GM19467 (cell line): Measurements from ENCODE around the gene HSPG2.

Source experiments
- ATAC-seq: cut with Tn5 transposase; IDR thresholded peaks from one replicate; pipeline ENCODE4 v1.9.1; 2021; ENCODE audit warnings: mild to moderate bottlenecking, moderate library complexity; ENCODE audit not compliant: unreplicated experiment

Gene HSPG2

DNA sequence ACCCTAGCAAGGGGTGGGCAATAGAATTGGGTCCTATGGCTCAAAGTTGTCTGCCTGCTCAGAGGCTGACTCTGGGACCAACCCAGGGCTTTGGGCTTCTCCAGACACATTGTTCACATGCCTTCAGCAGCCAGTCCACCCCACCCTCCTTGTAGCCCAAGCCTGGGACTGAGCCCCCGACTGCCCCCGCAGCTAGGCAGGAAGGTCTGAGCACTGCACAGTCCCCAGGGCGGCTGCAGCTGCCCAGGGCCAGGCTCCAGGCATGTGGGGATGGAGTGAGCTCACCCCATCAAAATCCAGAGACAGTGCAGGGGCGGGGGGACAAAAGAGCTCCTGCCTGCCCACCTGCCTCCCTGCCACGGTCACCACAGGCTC, 35.6 kb downstream of the HSPG2 start:
- ATAC-seq: no peak

DNA sequence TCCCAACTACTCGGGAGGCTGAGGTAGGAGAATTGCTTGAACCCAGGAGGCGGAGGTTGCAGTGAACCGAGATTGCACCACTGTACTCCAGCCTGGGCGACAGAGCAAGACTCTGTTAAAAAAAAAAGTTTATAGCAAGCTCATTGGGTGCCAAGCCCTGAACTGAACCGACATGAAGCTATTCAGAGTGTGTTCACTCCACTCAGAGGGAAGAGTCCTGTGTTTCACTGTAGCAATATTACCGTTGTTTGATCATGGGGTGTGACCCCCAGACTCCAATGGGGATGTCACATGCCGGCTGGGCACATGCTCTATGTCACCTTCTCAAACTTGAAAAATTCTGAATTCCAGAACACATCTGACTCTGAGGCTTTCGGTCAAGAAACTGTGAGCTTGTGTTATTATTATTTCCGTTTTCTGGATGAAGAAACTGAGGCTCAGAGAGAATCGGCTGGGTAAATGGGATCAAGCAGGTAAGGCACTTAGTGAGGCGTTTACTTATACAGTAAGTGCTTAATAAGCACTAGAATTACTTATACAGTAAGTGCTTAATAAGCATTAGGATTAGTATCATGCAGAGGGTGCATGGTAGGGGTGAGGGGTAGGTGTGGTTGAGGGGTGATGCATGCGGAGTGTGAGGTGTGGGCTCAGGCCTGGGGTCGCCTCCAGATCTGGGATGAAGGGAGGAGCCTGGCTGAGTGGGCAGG, 36.2 kb downstream of the HSPG2 start:
- ATAC-seq: no peak

DNA sequence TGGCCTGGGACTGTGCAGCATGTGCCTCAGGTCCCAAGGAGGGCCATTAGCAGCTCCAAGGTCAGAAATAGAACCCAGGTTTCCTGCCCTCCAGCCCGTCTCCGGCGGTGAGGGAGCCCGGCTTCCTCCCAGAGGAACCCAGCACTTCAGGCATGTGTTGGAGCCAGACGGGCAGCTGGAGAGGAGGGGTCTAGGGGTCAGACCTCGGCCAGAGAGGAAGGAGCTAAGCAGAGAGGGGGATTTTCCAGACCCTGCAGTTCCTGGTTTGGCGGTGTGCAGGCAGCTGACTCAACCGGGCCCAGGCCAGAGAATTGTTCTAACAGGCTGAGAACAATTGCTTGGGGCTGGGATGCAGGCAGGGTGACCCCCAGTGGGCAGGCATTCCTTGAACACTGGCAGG, 37.1 kb downstream of the HSPG2 start:
- ATAC-seq: no peak

DNA sequence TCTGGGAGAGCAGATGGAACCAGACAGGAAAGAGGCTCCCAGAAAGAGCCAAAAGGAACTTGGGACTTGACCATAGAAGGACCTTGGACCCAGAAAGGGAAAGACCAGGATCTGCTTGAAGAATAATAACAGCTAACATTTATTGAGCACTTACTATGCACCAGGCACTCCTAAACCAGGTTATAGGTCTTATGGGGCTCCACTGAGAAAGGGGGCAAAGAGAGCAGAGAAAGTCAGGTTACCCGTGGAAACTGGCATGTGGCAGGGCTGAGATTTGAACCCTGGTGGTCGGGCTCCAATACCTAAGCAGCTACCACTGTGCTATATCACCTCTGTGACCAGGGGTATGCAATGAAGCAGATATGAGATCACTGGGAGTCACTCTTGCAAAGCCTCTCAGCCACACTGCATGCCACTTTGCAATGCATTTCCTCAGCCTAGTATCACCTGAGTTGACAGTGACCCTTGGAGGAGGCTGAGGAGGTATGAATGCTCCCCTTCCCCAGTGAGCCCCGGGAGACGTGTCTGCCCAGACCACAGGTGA, 37.8 kb downstream of the HSPG2 start:
- ATAC-seq: no peak

DNA sequence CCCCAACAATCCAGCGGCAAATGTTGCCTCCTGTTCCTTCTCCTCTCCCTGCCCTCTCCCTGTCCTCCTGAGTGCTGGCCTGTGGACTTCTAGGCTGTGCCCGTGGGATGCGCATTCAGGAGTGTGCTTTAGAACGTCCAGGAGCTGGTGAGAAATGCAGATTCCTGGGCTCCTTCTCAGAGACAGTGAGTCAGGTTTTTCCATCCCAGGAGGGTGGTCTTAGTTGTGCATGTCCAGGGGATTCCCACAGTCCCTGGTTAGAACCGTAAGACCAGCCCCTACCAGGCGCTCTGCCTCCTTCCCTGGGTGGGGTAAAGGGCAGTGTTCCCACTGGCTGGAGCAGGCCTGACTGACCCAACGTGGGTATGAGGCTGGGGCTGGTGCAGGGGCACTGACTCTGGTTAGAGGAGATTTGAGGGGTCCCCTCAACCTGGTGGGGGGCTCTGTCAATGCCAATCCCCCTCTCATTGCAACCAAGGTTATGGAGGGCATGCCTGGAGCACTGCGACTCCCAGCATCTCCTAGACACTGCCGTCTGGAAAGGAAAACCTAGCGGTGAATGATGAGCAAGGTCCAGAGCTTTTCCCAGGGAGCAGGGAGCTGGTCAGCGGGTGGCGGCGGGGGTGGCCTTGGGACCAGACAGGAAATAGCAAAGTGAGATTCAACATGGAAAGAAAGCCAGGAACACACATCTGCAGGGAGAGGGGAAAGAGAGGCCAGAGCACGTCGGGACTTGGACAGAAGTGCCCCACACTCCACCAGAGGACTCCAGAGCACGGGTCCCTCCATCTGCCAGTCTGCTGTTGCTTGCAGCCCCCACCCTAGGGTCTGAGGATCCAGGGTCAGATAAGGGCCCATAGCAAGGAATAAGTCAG, 38.5 kb downstream of the HSPG2 start:
- ATAC-seq: no peak

DNA sequence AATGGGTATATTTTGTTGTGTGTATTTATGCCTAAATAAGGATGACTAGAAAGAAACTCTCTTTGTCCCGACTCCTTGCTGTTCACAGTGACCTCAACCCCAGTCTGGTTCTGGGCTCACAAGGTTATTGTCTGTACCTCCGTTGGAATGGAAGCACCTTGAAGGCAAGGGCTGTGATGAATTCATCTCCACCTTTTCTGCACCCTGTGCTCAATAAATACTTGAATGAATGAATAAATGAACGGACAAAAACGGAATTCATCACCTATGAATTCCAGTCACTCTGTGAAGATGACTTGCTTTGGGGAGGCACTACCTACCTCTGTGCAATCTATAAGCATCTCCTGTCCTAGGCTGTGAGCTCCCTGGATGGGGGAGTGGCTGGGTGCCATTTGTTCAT, 39.3 kb downstream of the HSPG2 start:
- no peak for ATAC-seq

DNA sequence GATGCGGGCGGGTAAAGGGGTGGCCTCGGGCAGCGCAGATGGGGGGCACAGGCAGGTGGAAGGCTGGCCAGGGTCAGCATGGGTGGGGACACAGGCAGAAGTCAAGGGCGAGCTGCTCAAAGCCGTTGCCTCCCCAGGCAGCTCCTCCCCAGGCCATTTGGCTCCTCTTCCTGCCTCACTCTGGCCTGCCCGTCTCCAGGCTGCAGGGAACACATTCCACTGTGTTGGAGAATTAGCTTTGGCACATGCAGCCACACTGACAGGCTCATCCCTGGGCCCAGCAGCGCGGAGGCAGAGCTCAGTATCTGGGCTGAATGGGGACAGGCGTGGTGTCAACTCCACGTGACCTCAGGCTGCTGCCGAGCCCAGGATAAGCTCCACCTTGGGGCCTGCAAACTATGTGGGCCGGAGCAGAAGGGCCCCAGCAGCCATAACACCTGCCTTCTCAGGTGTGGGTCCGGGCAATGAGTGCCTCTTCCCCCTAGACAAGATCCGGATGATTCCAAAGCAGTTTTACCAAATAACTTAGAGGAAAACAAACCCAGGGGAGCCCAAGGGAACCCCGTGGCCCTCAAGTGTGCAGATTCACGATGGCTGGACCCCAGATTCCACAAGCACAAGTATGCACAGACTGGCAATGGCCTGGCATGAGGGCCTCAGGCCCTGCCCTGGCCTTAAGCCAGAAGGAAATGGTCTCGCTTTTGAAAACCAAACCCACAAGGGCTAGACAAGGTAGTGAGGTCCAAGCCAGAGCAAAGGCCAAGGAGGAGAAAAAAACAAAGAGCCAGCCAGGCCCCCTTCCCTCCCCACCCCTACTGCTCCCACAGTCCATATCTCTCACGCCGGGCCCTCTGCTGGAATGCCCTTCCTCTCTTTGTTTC, 40.2 kb downstream of the HSPG2 start:
- ATAC-seq: no peak

DNA sequence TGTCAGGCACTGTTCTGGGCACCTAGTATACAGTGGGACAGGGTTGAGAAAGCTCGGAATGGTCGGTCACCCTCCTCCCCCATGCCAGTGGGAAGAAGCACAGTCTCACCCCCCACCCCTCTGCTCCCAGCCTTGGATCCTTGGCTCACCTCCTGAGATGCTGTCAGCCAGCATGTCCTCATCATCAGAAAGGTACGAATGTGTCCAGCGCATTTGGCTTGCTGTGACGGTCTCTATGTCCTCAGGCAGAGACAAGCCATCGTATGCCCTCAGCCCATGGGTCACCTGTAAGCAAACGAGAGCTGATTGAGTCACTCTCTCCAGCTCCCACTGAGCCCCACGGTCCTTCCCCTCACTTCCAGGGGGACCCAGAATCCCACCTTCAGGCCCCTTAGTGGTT, 41.1 kb downstream of the HSPG2 start:
- ATAC-seq: no peak

DNA sequence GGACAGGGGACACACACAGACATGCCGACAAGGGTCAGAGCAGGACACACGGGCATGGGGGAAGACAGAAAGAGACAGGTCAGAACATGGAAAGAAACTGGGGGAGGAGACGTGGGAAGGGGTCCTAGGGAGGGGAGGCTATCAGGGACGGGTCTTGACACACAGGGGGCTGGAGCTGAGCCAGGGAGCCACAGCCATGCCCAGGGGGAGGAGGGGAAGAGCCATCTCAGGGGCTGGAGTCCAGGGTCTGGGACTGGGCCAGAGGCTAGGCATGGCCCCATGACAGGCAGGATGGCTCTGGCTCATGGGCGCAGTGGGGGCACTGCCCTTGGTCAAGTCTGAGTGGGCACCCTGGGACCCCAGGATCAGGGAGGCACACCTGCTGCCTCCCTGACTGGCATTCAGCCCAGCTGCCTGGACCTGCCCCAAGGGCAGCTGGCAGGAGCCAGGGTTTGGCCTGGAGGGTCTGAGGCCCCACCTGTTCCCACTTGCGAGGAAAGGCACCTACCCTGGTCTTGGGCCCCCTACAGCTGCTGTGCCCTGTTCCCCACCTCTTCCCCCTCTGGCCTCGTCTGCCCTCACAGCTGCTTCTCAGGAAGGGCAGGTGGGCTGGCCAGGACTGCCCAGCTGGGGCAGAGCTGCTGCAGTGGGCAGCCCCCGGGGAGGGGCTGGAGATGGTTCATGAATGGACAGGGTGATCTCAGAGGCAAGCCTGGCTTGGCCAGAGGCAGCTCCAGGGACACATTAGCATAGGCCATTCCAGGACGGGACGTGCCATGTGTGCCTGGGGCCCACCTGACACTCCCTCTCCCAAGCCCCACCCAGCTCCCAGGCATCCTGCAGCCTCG, 42.9 kb downstream of the HSPG2 start:
- no peak for ATAC-seq

DNA sequence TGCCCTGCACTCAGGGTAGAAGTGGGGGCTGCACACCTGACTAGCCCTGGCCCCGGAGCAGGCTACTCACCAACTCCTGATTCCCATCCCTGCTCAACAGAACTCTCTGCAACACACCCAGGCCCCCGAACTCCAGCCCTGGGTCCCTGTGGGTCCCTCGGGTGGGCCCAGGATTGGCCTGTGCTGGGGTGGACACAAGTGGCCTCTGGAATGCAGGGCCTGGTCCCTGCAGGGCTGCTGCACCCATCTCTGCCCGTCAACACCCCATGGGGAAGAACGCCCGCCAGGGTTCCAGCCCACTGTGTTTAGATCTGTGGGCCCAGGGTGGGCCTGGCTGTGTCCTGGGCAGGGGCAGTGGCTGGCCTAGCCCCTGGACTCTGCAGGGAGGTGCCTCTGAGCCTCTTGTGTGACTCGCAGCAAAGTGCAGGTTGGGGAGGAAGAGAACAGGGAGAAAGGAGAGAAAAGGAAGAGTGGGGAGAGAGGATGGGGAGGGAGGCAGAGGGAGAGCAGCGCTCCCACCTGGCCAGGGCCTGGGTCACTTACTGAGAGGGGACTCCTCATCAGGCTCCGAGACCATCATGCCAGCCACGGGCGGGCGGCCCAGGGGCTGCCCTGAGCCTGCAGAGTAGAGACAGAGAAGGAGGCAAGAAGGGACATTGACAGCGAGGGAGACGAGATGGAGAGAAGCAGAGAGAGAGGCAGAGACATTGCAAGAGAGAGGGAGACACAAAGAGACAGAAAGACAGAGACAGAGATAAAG, 43.9 kb downstream of the HSPG2 start:
- ATAC-seq: no peak

DNA sequence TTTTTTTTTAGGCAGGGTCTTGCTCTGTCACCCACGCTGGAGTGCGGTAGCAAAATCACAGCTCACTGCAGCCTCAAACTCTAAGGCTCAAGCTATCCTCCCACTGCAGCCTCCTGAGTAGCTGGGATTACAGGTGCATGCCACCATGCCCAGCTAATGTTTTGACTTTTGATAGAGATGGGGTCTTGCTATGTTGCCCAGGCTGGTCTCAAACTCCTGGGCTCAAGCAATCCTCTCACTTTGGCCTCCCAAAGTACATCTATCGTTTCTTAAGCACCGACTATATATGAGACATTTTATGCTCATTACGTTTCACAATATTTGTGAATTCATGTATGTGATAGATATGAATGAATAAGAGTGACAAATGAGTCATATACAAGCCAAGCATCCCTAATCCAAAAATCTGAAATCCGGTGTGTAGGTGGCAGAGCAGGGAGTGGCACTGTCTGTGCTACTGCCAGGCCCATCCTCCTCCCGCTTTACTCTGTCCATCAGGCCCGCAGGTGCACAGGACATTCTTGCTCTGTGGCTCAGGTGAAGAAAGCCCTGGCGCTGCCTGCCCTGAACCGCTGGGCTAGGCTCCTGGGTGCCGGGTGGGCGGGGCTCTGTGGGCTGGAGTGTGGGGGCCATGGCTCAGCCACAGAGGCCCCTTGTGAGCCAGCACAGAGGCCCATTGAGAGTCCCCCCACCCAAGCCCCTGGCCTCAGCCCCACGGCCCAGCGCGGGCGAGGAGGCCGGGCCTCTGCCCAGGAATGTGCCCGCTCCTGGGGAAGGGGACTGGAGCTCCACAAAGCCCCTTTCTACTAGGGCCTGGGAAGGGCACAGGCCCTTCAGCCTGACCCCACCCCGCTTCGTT, 45.3 kb downstream of the HSPG2 start:
- no peak for ATAC-seq

DNA sequence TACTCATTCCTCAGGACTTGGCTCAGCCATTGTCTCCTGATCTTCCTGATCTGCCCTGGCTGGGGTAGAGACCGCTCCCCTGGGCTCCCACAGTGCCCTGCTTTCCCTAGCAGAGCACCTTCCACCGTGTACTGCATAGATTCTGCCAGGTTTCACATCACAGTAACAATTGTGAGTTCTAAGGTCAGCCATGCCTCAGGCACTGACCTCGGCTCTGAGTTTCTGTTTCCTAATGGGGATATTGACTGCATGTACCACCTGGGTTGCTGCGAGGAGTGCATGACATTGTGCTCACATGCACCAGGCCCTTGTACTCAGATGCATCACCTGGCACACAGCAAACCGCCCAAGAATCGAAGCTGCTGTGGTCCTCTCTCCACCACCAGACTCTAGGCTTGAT, 46.0 kb downstream of the HSPG2 start:
- ATAC-seq: no peak

DNA sequence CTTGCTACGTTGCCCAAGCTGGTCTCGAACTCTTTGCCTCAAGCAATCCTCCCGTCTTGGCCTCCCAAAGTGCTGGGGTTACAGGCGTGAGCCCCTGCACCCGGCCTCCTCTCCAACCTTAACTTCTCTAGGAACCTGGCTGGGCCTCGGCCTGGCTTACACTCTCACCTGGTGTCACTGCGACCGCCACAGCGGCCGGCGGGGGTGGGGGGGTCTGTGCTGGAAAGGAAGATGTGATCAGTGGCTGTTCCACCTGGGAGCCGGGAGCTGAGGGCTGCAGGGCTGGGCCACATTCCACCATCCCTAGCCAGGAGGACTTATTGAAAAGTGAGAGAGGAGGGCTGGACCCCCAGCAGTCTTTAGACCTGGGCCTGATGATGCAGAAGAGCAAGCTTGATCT, 48.6 kb downstream of the HSPG2 start:
- no peak for ATAC-seq

DNA sequence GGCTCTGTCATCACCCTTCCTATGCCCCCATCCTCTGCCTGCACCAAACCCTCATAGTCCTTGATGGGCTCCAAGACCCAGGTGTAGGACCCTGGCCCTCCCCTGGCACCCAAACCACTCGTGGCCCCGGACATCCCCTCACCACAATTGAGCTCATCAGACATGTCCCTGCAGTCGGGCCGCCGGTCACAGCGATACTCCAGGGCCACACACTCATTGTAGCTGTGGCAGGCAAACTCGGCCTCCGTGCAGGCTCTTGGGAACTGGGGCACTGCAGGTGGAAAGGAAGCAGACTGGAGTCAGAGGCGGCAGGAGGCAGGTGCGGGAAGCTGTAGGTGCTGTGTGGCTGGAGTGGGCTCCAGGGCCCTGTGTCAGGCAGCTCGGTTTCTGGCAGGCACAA, 49.3 kb downstream of the HSPG2 start:
- ATAC-seq: no peak

DNA sequence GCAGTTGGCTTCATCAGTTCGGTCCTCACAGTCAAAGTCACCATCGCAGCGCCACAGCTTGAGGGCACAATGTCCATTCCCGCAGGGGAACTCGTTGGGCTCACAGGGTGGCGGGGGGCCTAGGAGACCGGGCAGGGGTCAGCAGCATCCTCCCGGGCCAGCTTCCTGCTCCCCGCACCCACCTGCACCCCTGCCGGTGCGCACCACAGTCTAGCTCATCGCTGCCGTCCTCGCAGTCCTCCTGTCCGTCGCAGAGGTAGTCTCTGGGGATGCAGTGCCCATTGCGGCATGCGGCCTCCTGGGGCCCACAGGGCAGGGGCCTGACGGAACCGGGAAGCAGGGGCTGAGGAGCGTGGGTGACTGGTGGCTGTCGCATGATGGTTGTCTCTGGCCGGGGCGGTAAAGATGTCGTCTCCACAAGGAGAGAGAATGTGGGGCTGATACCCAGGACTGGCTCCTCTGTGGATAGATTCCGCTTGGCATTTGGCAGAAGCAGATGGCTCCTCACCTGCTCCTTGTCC, 49.8 kb downstream of the HSPG2 start:
- ATAC-seq: no peak

DNA sequence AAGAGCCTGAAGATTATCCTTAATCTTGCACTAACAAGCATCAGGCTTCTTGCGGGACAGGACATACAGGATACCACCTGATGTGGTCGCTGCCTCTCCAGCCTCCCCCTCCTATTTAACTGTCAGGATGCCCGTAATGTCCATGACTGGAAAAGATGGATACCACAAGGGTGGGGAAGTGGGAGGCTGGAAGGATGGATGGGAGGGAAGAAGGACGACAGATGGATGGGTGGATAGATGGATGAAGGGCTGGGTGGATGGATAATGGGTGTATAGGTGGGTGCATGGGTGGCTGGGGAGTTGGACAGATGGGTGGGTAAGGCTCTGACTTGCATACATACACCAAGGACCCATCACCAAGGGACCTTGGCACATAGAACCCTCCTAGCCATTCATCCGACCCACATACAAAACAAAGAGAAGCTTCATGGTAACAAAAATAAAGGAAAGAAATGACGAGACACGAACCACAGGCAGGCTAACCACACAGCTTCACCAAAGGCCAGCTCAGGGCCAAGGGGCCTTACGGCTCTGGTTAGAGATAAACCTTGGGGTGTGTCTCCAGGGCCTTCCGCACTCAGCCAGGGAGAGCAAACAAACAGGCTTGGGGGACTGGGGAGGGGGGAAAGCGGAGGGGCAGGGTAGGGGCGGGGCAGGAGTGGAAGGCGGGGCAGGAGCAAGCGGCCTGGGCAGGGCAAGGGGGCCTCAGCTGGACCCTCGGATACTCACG, 50.5 kb downstream of the HSPG2 start:
- ATAC-seq: no peak

DNA sequence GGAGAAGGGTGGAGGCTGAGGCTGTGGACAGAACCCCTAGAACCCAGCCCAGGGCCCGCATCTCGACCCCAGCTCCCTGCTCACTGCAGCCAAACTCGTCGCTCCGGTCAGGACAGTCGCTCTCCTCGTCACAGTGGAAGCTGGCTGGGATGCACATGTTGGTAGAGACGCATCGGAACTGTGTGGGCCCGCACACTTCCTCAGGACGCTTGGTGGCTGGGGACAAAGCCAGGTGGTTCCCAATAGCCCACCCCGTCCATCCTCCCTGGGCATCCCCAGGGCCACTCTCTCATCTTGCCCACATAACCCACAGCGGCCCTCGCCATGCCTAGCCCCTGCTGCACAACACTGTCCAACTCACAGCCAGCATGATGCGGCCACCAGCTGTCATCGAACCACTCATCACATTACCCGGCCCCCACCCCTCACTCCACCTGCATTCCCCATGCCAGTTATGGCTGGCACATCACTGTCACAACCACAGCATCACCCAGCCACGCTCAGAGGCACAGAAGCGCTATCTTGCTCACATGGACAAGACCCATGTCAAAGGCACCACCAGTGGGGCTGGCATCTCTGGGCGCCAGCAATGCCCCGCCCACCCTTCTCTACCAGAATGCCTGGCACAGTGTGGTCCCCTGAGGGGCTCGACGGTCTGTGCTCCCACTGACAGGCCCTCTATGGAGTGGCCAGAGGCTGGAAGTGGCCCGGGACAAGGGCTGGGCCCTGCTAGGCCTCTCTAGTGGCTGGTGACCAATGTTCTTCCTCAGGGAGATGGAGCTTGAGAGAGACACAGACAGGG, 51.7 kb downstream of the HSPG2 start:
- no peak for ATAC-seq
